Esophagus mucosa (tissue), 1 donor: Measurements from ENCODE around the gene VSIG2. TPM values are rescaled to one million over a fixed set of nuclear protein-coding genes. Genes with fewer than 3 reads are reported as not detected.

Source experiments
- ATAC-seq: fragments of 200-7000 bp; cut with Tn5 transposase; one replicate; pipeline ENCODE4 v1.9.1; 2020
- total RNA-seq: library from RNA; stranded (reverse); gene quantifications from one replicate; pipeline ENCODE4 v1.2.4, GENCODE V29; 2023
- donor health status: DM: yes; HTN: yes; CAD: no.

VSIG2 gene
- total RNA-seq, 1 donor from 2014 or later, result 8.8 TPM

DNA sequence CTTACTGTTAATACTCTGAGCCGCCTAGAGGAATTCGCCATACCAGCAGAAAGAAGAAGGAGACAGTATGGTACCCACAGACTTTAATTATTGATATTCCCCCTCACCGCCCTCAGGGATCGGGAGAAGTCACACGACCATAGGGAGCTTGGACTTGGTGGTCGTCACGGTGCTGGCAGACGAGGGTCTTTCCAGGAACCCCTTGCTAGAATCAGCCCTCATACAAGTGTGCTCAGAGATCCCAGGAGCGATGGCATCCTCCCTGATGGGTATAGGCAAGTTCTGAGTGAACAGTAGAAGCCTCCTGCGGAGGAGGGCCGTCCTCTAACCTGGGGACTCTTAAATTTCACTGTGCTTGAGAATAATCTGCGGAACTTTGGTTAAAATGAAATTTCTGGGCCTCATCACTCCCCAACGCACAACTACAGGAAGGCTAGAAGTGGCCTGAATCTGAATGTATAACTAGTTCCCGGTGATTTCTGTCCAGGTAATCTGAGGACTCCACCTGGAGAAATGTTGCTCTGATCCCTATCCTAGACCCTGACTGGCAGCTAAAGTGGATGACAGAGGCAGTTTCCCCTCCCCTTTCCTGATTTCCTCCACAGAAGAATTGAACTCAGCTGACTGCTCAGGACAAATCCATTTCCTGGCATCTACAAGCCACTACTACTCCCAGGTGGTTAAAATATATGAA, 4.5 kb downstream of the VSIG2 start:
- ATAC-seq, result no peak

- ATAC-seq, result peak; percentile 82
These were observed 5.3 kb downstream of the VSIG2 start for GRCh38 chr11:124746621-124747243.

DNA sequence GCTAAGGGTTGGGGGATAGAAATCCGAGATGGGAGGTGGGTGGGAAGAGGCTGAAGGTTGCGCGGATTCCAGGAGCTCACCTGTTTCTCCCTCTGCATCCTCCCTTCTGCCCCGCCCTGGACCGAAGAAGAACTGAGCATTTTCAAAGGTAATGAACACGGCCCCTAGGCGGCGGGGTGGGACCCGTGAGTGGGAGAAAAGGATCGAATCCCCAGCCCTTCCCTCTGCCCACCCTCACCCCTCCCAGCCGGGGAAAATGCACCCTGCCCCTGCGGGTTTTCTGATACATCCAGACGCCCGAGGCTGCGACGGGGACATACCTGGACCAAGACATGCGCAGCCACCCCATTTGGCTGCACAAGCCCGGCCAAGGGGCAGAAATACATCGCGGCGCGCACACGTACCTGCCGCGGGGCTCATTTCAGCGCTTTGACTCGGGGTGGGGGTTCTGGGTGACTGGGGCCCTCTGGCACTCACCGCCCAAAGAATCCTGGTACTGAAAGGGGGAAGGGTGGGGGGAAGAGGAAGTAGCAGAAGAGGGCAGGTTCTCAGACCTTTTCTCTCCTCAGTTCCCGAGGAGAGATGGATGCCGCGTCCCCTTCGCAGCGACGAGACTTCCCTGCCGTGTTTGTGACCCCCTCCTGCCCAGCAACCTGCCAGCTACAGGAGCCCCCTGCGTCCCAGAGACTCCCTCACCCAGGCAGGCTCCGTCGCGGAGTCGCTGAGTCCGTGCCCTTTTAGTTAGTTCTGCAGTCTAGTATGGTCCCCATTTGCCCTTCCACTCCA, 6.0 kb downstream of the VSIG2 start:
- peak; percentile 4 for ATAC-seq

GRCh38 chr11:124745270-124745834, 6.7 kb downstream of the VSIG2 start:
- no peak for ATAC-seq

DNA sequence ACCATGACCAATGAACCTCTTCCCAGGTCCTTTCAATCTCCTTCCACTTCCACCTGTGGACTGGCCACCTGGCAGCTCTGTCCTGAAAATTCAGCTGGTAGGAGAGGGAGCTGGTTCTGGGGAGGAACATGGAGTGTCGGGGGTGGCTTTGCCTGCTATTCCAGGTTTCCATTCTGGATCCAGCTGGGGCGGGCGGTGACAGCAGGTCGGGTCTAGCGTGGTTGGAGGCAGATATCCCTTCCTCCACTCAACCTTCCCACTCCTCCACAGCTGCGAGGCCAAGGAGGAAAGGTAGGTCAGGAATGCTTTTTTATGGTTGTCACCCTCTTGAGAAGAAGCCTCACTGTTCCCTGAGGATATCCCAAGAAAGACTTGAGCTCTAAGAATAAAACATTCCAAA, 9.0 kb downstream of the VSIG2 start:
- no peak for ATAC-seq

DNA sequence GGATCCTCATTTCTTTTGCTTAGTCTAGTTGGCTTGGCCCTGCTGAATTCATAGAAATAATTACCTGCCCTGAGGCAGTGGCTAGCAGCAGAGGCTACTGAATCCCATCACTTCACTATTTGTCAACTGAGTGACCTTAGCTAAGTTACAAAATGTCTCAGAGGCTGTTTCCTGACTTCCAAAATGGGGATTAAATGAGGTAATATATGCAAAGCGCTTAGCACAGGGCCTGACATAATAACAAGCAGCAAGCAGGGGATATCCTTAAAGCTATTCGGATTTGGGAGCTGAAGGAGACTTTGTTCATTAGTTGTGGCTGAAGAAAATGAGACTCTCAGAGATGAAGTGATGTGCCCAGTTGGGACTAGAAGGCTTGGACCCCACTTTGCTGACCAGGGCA, 9.5 kb downstream of the VSIG2 start:
- no peak for ATAC-seq

DNA sequence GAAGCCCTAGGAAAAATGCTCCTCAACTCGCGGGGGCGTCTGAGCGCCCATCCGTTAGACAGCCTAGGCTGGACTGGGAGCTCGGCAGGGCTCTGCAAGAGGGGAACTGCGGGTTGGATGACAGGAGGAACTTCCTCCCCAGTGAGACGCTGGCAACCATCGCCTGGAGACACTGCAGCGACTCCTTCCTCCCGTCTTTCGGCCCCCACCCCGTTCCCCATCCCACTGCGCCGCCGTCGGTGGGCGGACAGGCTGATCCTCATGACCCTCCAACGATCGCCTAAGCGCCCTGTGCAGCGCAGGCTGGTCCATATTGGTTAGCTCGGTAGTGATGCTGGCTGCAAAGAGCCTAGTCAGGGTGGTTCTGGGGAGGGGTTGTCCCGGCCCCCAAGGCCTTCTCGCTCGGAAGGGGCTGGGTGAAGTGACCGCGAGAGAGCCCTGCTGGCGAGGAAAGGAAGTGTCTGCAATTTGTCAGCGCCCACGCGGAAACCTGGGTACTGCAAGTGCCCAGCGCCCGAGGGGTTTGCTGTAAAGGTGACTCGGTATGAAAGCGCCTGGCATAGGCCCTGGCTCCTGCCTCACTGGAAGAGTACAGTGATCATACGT, 11.7 kb downstream of the VSIG2 start:
- peak; percentile 53 for ATAC-seq

- ATAC-seq, result peak; percentile 97
These were observed 12.4 kb downstream of the VSIG2 start, which contains the start of gene NRGN for GRCh38 chr11:124739479-124740276. NRGN (plus strand) TSS chr11:124739942; CDS start chr11:124740085, 143 bp downstream.

DNA sequence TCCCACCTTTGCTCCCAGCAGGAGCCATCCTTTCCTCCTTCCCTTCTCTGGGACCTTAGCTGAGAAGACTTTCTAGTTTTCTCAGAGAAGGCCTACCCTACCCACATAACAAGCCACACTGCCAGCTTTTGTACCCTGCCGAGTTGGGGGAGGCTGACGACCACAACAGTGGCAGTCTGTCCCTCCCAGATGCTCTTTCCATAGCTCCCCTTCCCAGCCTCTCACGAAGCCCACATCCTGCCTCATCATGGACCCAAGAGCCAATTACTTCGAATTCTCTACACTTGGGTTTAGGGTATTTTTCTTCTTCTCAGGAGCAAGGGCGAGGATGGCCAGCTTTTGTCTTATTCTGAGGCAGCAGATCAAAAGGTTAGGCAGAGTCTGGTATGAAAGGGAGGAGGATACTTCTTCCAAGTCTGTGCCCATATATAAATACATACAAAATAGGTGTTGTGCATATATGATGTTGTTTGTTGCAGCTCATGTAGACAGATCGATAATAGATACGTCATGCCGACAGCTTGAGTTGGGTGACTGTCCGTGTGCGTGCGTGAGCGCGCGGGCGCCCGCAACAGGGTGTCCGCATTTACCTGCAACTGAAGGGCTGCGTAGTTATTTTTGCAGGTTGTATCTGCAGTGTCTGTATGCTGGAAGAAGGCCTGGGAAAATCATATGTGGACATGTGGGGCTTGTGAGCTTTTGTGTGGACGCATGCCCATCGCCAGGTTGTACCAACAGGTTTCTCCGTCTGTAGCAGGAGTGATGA, 13.2 kb downstream of the VSIG2 start:
- no peak for ATAC-seq

DNA sequence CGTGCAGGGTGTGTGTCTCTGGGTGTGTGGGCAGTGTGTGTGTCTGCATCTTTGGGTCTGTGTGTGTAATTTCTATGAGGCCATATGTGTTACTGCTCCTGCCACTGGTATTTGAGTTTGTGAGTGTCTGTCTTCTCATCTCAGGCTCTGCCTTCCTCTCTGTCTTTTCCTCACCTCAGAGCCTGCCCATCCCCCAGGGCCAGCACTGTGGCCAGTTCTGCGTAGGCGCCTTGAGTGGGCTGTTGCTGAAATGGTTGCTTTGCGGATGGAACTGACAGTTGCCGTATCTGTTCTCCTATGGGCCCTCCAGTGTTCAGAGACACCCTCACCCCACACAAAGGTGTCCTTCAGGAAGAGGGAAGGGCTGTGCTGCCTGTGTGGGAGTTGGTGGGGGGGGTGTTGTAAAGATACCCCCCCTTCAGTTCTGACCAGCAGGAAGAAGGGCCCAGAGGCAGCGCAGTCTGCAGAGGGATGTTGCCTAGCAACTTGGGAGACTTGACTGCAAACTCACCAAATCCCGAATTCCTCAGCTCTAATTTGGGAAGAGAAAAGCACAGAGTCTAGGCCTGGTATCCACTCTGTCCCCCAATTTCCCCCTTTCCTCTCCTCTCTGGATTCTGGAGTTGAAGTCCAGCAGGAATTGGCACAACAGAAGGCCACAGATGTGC, 14.3 kb downstream of the VSIG2 start:
- no peak for ATAC-seq

- no peak for ATAC-seq
These were observed 15.3 kb downstream of the VSIG2 start for GRCh38 chr11:124736736-124737135.

GRCh38 chr11:124732230-124732629, 19.8 kb downstream of the VSIG2 start:
- ATAC-seq, result no peak

DNA sequence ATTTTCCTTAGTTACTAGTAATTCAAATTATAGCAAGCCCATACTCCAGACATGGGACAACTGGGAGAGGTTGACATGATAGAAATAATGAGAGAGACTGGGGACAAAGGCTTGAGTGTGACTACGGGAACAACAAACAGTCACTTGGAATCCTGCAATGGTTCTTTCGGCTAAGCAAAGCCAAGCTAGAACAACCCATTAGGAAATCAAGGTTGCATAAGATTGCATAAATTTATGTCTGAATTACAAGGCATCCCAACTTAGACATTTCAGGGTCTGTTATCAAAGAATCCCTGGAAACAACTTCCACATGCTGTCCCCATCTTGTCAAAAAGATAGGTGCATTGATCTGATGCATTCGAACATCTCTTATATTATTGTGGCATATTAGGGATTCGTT, 22.5 kb downstream of the VSIG2 start:
- ATAC-seq, result no peak

- no peak for ATAC-seq
These were observed 23.9 kb downstream of the VSIG2 start for GRCh38 chr11:124728134-124728533.

GRCh38 chr11:124727474-124727873, 24.6 kb downstream of the VSIG2 start:
- ATAC-seq, result no peak

DNA sequence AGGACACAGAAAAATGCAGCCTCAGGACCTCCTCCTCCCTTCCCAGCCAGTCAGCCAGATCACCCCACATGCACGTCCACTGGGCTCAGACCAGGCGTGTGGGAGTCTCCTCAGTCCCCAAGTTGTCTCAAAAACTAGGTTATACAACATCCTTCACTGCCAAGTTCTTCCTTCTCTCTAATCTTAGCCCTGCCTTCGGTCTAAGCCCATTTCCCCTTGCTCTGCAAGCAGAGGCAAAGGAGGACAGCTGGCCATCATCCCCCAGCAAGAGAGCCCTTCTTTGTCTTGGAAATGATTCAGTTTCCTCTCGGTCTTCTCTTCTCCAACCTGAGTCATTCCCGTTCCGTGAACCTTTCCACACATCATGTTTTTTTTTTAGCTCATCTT, 26.3 kb downstream of the VSIG2 start:
- ATAC-seq, result no peak

DNA sequence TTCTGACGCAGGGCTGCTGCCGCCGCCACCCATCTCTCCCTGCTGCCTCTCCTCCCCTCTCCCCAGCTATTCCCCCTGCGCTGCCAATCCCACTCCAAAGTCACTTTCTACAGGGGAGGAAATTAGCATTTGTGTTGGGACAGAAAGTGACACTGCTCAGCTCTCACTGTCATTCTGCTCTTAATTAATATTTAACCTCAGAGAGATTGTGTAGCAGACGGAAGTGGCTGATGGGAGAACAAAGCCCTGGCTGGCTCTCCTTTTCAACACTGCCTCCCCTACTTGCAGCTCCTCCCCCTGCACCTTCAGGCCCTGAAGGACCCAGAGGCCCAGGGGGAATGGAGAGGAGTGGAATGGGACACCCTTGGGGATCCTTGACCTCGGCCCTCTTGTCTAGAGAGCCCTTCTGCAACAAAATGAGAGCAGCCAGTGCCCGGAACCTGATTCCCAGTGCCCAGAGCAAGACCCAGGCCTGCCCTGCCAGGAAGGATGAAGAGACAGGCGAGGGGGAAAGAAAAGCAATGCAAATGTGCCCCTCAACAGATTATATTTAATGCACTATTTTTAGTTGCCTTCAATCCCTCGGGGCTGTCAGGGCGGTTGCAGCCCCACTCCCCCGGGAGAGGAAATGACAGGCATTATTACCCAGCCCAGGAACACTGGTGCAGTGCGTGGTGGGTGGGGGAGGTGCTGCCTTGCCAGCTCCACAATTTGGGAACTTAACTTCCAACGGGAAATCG, 26.9 kb downstream of the VSIG2 start:
- no peak for ATAC-seq

DNA sequence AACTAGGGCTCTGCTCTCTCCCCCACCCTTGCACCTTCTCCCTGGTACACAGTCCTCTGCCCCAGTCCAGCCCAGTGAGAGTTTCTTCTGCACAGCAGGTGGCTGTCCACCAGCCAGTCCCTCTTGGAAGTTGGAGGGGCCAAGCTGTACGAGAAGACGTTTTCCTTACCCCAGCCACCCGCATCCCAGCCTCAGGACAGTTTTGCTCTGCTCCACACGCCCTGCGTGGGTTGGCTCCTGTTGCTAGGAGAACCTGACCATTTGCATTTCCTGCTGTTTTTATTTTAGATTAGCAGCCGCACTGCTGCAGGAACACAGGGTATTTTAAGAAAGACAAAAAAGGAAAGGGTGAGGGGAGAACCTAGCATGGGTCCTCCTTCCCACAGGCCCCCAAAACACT, 29.9 kb downstream of the VSIG2 start:
- ATAC-seq, result no peak

DNA sequence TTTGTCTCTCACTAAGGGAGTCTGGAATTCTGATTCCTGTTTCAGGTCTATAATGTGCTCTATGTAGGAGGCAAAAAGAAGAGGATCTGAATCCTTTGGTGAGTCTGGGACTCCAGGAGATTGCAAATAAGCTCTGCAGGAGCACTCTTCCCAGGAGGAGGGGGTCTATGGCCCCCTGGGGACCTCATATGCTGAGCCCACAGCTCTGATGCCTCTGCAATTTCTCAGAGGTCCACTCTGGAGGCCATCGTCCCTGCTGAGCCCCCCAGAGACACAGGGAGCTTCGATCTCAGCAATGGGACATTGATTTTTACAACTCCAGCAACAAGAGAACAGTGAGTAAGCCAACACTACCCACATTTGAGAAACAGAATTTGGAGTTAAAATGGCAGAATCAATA, 32.5 kb downstream of the VSIG2 start:
- ATAC-seq, result no peak

GRCh38 chr11:124718801-124719200, 33.3 kb downstream of the VSIG2 start:
- ATAC-seq, result no peak
